Chondrocyte (in vitro differentiated cells): ENCODE results near the gene PLD3. TPM values are rescaled to one million over a fixed set of nuclear protein-coding genes. Genes with fewer than 3 reads are reported as not detected.

Experiments used
- DNase-seq: peaks from one replicate; pipeline ENCODE4 v3.0.0; 2021; ENCODE audit warnings: mixed read lengths, low spot score
- H3K27ac Mint-ChIP-seq: one replicate; pipeline ENCODE4 v1.8.0; 2021; ENCODE audit warnings: mild to moderate bottlenecking, moderate library complexity, mixed read lengths; ENCODE audit not compliant: unreplicated experiment
- H3K27me3 Mint-ChIP-seq: 2 replicates; pipeline ENCODE4 v1.8.0; 2021; ENCODE audit warnings: low read depth, mixed read lengths
- H3K36me3 Mint-ChIP-seq: 2 replicates; pipeline ENCODE4 v1.8.0; 2021; ENCODE audit warnings: low read depth, mixed read lengths
- H3K4me1 Mint-ChIP-seq: 2 replicates; pipeline ENCODE4 v1.8.0; 2021; ENCODE audit warnings: low read depth, mild to moderate bottlenecking, mixed read lengths
- H3K4me3 Mint-ChIP-seq: one replicate; pipeline ENCODE4 v1.8.0; 2021; ENCODE audit warnings: mild to moderate bottlenecking, moderate library complexity, mixed read lengths; ENCODE audit not compliant: unreplicated experiment
- H3K9me3 Mint-ChIP-seq: 2 replicates; pipeline ENCODE4 v1.8.0; 2021; ENCODE audit warnings: low read depth, mixed read lengths
- CTCF ChIP-seq: fragments of 200-600 bp; sonication (generic); IDR thresholded peaks from 2 replicates; pipeline ENCODE4 v1.5.0; 2021; ENCODE audit warnings: antibody characterized with exemption, mild to moderate bottlenecking, moderate library complexity
- total RNA-seq: library from RNA; stranded (reverse); gene quantifications from 3 replicates; pipeline ENCODE4 v1.2.1, GENCODE V29; 2021

The PLD3 gene
- total RNA-seq, 1 donor from 2014 or later, result 478 TPM

- H3K27me3 Mint-ChIP-seq, result no peaks in the 10 kb centered on the region
- peaks cover 5% of the 10 kb centered on the region for H3K4me1 Mint-ChIP-seq
- no peaks in the 10 kb centered on the region for H3K9me3 Mint-ChIP-seq
- no peak overlapping the region for H3K4me3 Mint-ChIP-seq
- H3K36me3 Mint-ChIP-seq, result peaks cover 1% of the 10 kb centered on the region
- peak; percentile 4 for DNase-seq
- no peak for TF ChIP-seq CTCF
- H3K27ac Mint-ChIP-seq, result no peak overlapping the region
Measured at GRCh38 chr19:40304306-40304705, 44.2 kb upstream of the PLD3 start.

GRCh38 chr19:40305403-40305802 is 43.1 kb upstream of the PLD3 start:
- H3K4me1 Mint-ChIP-seq, result peaks cover 5% of the 10 kb centered on the region
- H3K27me3 Mint-ChIP-seq, result no peaks in the 10 kb centered on the region
- no peaks in the 10 kb centered on the region for H3K9me3 Mint-ChIP-seq
- TF ChIP-seq CTCF, result peak; percentile 92
- peaks cover 1% of the 10 kb centered on the region for H3K36me3 Mint-ChIP-seq
- no peak for DNase-seq
- H3K4me3 Mint-ChIP-seq, result no peak overlapping the region
- no peak overlapping the region for H3K27ac Mint-ChIP-seq

- peaks cover 5% of the 10 kb centered on the region for H3K4me1 Mint-ChIP-seq
- H3K27ac Mint-ChIP-seq, result no peak overlapping the region
- no peak for TF ChIP-seq CTCF
- no peaks in the 10 kb centered on the region for H3K36me3 Mint-ChIP-seq
- H3K27me3 Mint-ChIP-seq, result no peaks in the 10 kb centered on the region
- DNase-seq, result no peak
- no peaks in the 10 kb centered on the region for H3K9me3 Mint-ChIP-seq
- H3K4me3 Mint-ChIP-seq, result no peak overlapping the region
Measured at GRCh38 chr19:40309666-40310065, 38.8 kb upstream of the PLD3 start.

- DNase-seq, result no peak
- Mint-ChIP-seq H3K36me3 (peaks cover 3% of the 10 kb centered on the region), H3K9me3 (no peaks in the 10 kb centered on the region), H3K4me3 (no peak overlapping the region), H3K27me3 (no peaks in the 10 kb centered on the region), H3K27ac (no peak overlapping the region), H3K4me1 (no peaks in the 10 kb centered on the region)
- no peak for TF ChIP-seq CTCF
Measured at GRCh38 chr19:40312533-40312932, 36.0 kb upstream of the PLD3 start.

- no peaks in the 10 kb centered on the region for H3K27me3 Mint-ChIP-seq
- no peaks in the 10 kb centered on the region for H3K4me1 Mint-ChIP-seq
- H3K36me3 Mint-ChIP-seq, result peaks cover 4% of the 10 kb centered on the region
- no peaks in the 10 kb centered on the region for H3K9me3 Mint-ChIP-seq
- no peak overlapping the region for H3K27ac Mint-ChIP-seq
- TF ChIP-seq CTCF, result no peak
- DNase-seq, result no peak
- no peak overlapping the region for H3K4me3 Mint-ChIP-seq
Measured at GRCh38 chr19:40313229-40313983, 35.1 kb upstream of the PLD3 start.
